BLaER1 treated with 17β-estradiol and CSF1 and Interleukin-3, amounts not matched to agents 10 nM and 100 nM (cell line): ENCODE results near the gene MSI2.

ENCODE experiments used
- H3K27ac ChIP-seq, 11 experiments: shearing (Covaris generic); formaldehyde crosslinking; 2 replicates each; pipeline ENCODE4 v1.8.1; 2022
- H3K27me3 ChIP-seq, 11 experiments: shearing (Covaris generic); formaldehyde crosslinking; 2 replicates each; pipeline ENCODE4 v1.8.1; 2022
- H3K36me3 ChIP-seq, 11 experiments: shearing (Covaris generic); formaldehyde crosslinking; 2 replicates each; pipeline ENCODE4 v1.8.1; 2022
- H3K4me1 ChIP-seq, 10 experiments: shearing (Covaris generic); formaldehyde crosslinking; 2 replicates each; pipeline ENCODE4 v1.8.1; 2022
- H3K4me2 ChIP-seq, 11 experiments: shearing (Covaris generic); formaldehyde crosslinking; 2 replicates each; pipeline ENCODE4 v1.8.1; 2022
- H3K4me3 ChIP-seq, 10 experiments: shearing (Covaris generic); formaldehyde crosslinking; 2 replicates each; pipeline ENCODE4 v1.8.1; 2022
- H3K9ac ChIP-seq, 11 experiments: shearing (Covaris generic); formaldehyde crosslinking; 2 replicates each; pipeline ENCODE4 v1.8.1; 2022
- H3K9me3 ChIP-seq, 11 experiments: shearing (Covaris generic); formaldehyde crosslinking; replicated peaks in 1 of 11; 2 replicates each; pipeline ENCODE4 v1.8.1; 2022
- H4K20me1 ChIP-seq, 11 experiments: shearing (Covaris generic); formaldehyde crosslinking; 2 replicates each; pipeline ENCODE4 v1.8.1; 2022
- Cebpa-rat ChIP-seq, 11 experiments: shearing (Covaris generic); IDR thresholded peaks; 2 replicates each; pipeline ENCODE4 v1.8.1; 2022

Gene MSI2

GRCh38 chr17:57403236-57403635 is 146.9 kb downstream of the MSI2 start:
- Histone ChIP-seq H4K20me1 (peaks cover 0 to 98% (median 0%) of the 10 kb centered on the region in 11 experiments; a peak in 5 of 22 replicates), H3K4me1 (peaks cover 33 to 74% (median 65%) of the 10 kb centered on the region in 10 experiments), H3K4me2 (peak overlapping the region in 5 of 11 experiments; percentile 7 to 87 (median 76); a peak in 6 of 22 replicates), H3K4me3 (no peak overlapping the region), H3K9me3 (no peaks in the 10 kb centered on the region), H3K27ac (no peak overlapping the region), H3K9ac (no peak overlapping the region), H3K27me3 (no peaks in the 10 kb centered on the region), H3K36me3 (peaks cover 13 to 74% (median 42%) of the 10 kb centered on the region in 11 experiments; a peak in 20 of 22 replicates)
- TF ChIP-seq Cebpa-rat (IDR thresholded peaks at IDR 0.05) = no peak

GRCh38 chr17:57404073-57404472 is 147.8 kb downstream of the MSI2 start:
- Histone ChIP-seq H4K20me1 (peaks cover 0 to 90% (median 0%) of the 10 kb centered on the region in 11 experiments; a peak in 5 of 22 replicates), H3K9ac (peak overlapping the region in 1 of 11 experiments; percentile 16; a peak in 1 of 22 replicates), H3K36me3 (peaks cover 13 to 71% (median 42%) of the 10 kb centered on the region in 11 experiments; a peak in 20 of 22 replicates), H3K9me3 (no peaks in the 10 kb centered on the region), H3K27ac (no peak overlapping the region), H3K4me1 (peaks cover 38 to 83% (median 73%) of the 10 kb centered on the region in 10 experiments), H3K4me3 (no peak overlapping the region), H3K4me2 (peak overlapping the region in 6 of 11 experiments; percentile 75 to 87 (median 78); a peak in 12 of 22 replicates), H3K27me3 (no peaks in the 10 kb centered on the region)
- no peak for TF ChIP-seq Cebpa-rat (IDR thresholded peaks at IDR 0.05)

- Histone ChIP-seq H3K9me3 (peaks cover 0 to under 1% (median 0%) of the 10 kb centered on the region in 11 experiments; a peak in 1 of 22 replicates), H3K4me3 (no peak overlapping the region), H3K27me3 (no peaks in the 10 kb centered on the region), H3K4me1 (peaks cover 38 to 85% (median 71%) of the 10 kb centered on the region in 10 experiments), H4K20me1 (peaks cover 0 to 83% (median 0%) of the 10 kb centered on the region in 11 experiments; a peak in 5 of 22 replicates), H3K27ac (peak overlapping the region in 1 of 11 experiments; percentile 79; a peak in 2 of 22 replicates), H3K9ac (no peak overlapping the region; a peak in 1 of 22 replicates), H3K36me3 (peaks cover 13 to 71% (median 42%) of the 10 kb centered on the region in 11 experiments; a peak in 20 of 22 replicates), H3K4me2 (peak overlapping the region in 10 of 11 experiments; percentile 75 to 87 (median 78); a peak in 18 of 22 replicates)
- TF ChIP-seq Cebpa-rat (IDR thresholded peaks at IDR 0.05) = no peak
These were observed 148.6 kb downstream of the MSI2 start for GRCh38 chr17:57404795-57405490.

- Histone ChIP-seq H3K4me2 (peak overlapping the region; percentile 75 to 87 (median 79)), H3K9me3 (peaks cover 0 to 4% (median 0%) of the 10 kb centered on the region in 11 experiments; a peak in 1 of 22 replicates), H3K27me3 (no peaks in the 10 kb centered on the region), H4K20me1 (peaks cover 0 to 81% (median 0%) of the 10 kb centered on the region in 11 experiments; a peak in 5 of 22 replicates), H3K27ac (peak overlapping the region in 9 of 11 experiments; percentile 55 to 79 (median 74); a peak in 16 of 22 replicates), H3K36me3 (peaks cover 13 to 71% (median 46%) of the 10 kb centered on the region in 11 experiments; a peak in 20 of 22 replicates), H3K4me1 (peaks cover 38 to 89% (median 71%) of the 10 kb centered on the region in 10 experiments), H3K9ac (peak overlapping the region in 9 of 11 experiments; percentile 50 to 76 (median 67); a peak in 11 of 22 replicates), H3K4me3 (peak overlapping the region in 2 of 10 experiments; percentile 12 to 45; a peak in 2 of 20 replicates)
- TF ChIP-seq Cebpa-rat (IDR thresholded peaks at IDR 0.05) = no peak
These were observed 149.3 kb downstream of the MSI2 start for GRCh38 chr17:57405491-57406072.

- H3K4me1 ChIP-seq = peaks cover 38 to 97% (median 71%) of the 10 kb centered on the region in 10 experiments
- peaks cover 13 to 71% (median 40%) of the 10 kb centered on the region in 11 experiments; a peak in 20 of 22 replicates for H3K36me3 ChIP-seq
- H3K27ac ChIP-seq = peak overlapping the region in 10 of 11 experiments; percentile 15 to 79 (median 73); a peak in 19 of 22 replicates
- peak overlapping the region in 4 of 10 experiments; percentile 10 to 45 (median 18); a peak in 6 of 20 replicates for H3K4me3 ChIP-seq
- TF ChIP-seq Cebpa-rat (IDR thresholded peaks at IDR 0.05) = no peak
- H3K9ac ChIP-seq = peak overlapping the region in 9 of 11 experiments; percentile 50 to 76 (median 67); a peak in 18 of 22 replicates
- H3K27me3 ChIP-seq = no peaks in the 10 kb centered on the region
- H3K9me3 ChIP-seq = peaks cover 0 to 4% (median 0%) of the 10 kb centered on the region in 11 experiments; a peak in 1 of 22 replicates
- H3K4me2 ChIP-seq = peak overlapping the region; percentile 75 to 87 (median 79)
- H4K20me1 ChIP-seq = peaks cover 0 to 73% (median 0%) of the 10 kb centered on the region in 11 experiments; a peak in 5 of 22 replicates
These were observed 150.0 kb downstream of the MSI2 start for GRCh38 chr17:57406131-57406980.

- H3K27me3 ChIP-seq = no peaks in the 10 kb centered on the region
- H3K9me3 ChIP-seq = peaks cover 0 to 4% (median 0%) of the 10 kb centered on the region in 11 experiments; a peak in 1 of 22 replicates
- peak overlapping the region in 3 of 10 experiments; percentile 10 to 45 (median 24); a peak in 3 of 20 replicates for H3K4me3 ChIP-seq
- H3K4me1 ChIP-seq = peaks cover 38 to 97% (median 73%) of the 10 kb centered on the region in 10 experiments
- H3K36me3 ChIP-seq = peaks cover 8 to 65% (median 35%) of the 10 kb centered on the region in 11 experiments; a peak in 19 of 22 replicates
- peak overlapping the region in 10 of 11 experiments; percentile 15 to 79 (median 73); a peak in 18 of 22 replicates for H3K27ac ChIP-seq
- H3K9ac ChIP-seq = peak overlapping the region in 9 of 11 experiments; percentile 50 to 76 (median 67); a peak in 18 of 22 replicates
- H4K20me1 ChIP-seq = peaks cover 0 to 67% (median 0%) of the 10 kb centered on the region in 11 experiments; a peak in 5 of 22 replicates
- no peak for TF ChIP-seq Cebpa-rat (IDR thresholded peaks at IDR 0.05)
- peak overlapping the region; percentile 75 to 87 (median 79) for H3K4me2 ChIP-seq
These were observed 150.6 kb downstream of the MSI2 start for GRCh38 chr17:57406981-57407286.

- Histone ChIP-seq H3K9ac (peak overlapping the region in 9 of 11 experiments; percentile 52 to 76 (median 67); a peak in 17 of 22 replicates), H3K9me3 (peaks cover 0 to 4% (median 0%) of the 10 kb centered on the region in 11 experiments; a peak in 1 of 22 replicates), H3K36me3 (peaks cover 2 to 65% (median 29%) of the 10 kb centered on the region in 11 experiments; a peak in 18 of 22 replicates), H3K4me1 (peaks cover 38 to 95% (median 72%) of the 10 kb centered on the region in 10 experiments), H3K27ac (peak overlapping the region in 10 of 11 experiments; percentile 28 to 79 (median 73); a peak in 19 of 22 replicates), H3K4me3 (peak overlapping the region in 5 of 10 experiments; percentile 10 to 31 (median 27); a peak in 5 of 20 replicates), H3K4me2 (peak overlapping the region; percentile 75 to 87 (median 79)), H4K20me1 (peaks cover 0 to 62% (median 0%) of the 10 kb centered on the region in 11 experiments; a peak in 5 of 22 replicates), H3K27me3 (no peaks in the 10 kb centered on the region)
- TF ChIP-seq Cebpa-rat (IDR thresholded peaks at IDR 0.05) = no peak
These were observed 151.2 kb downstream of the MSI2 start for GRCh38 chr17:57407287-57408070.
